ENCODE results near the gene CUX1.

CUX1 gene

DNA sequence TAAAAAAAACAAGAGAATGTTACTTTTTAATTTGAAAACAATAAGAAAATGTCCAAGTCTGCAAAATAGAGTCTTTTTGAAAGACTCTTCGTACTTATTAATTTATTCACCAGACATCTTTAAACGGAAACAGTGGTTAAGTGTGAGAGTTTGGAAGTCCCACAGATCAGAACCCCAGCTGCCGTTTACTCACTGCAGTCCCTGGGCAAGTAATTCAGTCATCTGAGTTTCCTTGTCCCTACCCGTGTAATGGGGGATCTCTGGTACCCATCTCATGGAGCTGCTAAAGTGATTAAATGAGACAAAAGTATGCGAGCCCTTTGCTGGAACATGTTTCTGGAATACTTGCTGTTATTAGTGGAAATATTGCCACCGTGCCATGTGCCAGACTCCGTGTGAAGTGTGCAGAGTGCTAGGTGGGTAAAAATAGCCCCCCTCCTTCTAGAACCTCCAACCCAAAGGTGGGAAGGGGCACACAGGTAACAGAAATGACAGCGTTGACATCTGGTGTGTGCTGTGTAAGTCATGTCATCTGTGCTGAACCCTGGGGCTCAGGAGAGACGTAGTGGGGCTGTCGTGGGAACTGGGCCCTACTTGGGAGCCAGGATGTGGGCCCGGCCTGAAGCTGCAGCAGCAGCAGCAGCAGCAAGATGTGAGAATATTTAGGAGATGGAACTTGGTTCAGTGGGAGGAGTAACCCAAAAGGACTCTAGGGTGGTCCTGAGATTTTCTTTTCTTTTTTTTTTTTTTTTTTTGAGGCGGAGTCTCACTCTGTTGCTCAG, 140.5 kb downstream of the CUX1 start:
- TF ChIP-seq, protein P1, sequence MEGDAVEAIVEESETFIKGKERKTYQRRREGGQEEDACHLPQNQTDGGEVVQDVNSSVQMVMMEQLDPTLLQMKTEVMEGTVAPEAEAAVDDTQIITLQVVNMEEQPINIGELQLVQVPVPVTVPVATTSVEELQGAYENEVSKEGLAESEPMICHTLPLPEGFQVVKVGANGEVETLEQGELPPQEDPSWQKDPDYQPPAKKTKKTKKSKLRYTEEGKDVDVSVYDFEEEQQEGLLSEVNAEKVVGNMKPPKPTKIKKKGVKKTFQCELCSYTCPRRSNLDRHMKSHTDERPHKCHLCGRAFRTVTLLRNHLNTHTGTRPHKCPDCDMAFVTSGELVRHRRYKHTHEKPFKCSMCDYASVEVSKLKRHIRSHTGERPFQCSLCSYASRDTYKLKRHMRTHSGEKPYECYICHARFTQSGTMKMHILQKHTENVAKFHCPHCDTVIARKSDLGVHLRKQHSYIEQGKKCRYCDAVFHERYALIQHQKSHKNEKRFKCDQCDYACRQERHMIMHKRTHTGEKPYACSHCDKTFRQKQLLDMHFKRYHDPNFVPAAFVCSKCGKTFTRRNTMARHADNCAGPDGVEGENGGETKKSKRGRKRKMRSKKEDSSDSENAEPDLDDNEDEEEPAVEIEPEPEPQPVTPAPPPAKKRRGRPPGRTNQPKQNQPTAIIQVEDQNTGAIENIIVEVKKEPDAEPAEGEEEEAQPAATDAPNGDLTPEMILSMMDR (IDR thresholded peaks at IDR 0.05; ENCODE audit: borderline replicate concordance, insufficient read depth, low read depth, low read length): no peak
- H3K4me3 ChIP-seq (ENCODE audit: low read depth, low read length): no peak overlapping the region

DNA sequence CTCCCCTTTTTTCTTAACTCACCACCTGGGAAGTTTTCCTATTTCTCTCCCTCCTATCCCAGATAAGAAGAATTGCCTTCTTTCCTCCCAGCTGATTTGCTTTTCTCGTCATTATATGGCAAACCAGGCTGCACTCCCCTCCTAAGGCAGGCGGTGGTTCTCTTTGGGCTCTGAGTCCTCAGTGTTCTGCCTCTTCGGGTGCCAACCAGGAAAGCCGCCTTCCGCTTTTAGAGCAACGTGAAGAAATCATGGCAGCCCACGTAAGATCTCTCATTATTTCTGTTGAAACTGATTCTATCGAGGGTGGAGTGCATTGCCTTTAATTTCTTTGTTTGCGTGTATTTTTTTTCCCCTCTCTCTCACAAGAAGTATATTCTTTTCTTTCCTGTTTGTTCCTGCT, 141.9 kb downstream of the CUX1 start:
- H3K4me3 ChIP-seq (ENCODE audit: low read depth, low read length): no peak overlapping the region
- TF ChIP-seq, protein P1 (IDR thresholded peaks at IDR 0.05; ENCODE audit: borderline replicate concordance, insufficient read depth, low read depth, low read length): no peak

DNA sequence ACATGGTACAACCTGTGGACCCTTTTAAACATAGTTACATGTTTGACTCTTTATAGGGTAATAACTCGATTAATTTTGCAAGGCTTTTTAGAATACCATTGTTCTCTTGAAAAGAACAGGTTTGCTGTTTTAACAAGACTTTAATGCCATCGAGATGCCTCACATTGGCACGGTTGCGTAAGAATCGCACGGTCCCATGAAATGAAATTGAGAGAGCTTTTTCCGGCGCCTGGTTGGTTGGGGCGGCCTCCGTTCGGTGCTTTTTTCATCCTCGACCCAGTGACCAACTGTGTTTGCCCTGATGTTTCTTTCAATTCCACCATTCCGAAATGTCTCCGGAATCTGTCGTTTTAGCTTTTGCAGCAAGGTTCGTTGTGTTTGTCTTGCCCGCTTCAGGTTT, 142.4 kb downstream of the CUX1 start:
- H3K4me3 ChIP-seq (ENCODE audit: low read depth, low read length): no peak overlapping the region

DNA sequence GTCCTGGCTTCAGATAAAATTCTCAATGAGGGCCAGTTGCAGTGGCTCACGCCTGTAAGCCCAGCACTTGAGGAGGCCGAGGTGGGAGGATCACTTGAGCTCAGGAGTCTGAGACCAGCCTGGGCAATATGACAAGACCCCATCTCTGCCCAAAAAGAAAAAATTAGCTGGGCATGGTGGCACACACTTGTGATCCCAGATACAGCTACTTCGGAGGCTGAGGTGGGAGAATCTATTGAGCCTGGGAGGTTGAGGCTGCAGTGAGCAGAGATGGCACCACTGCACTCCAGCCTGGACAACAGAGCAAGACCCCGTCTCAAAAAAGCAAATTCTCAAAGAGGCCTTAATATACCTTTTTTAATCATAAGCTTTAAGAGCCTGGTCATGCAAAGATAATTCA, 142.9 kb downstream of the CUX1 start:
- H3K4me3 ChIP-seq (ENCODE audit: low read depth, low read length): no peak overlapping the region
- TF ChIP-seq, protein P1 (IDR thresholded peaks at IDR 0.05; ENCODE audit: borderline replicate concordance, insufficient read depth, low read depth, low read length): no peak

More for the DNA sequence above, 142.4 kb downstream of the CUX1 start:
- TF ChIP-seq, protein P1 (IDR thresholded peaks at IDR 0.05; ENCODE audit: borderline replicate concordance, insufficient read depth, low read depth, low read length): no peak

DNA sequence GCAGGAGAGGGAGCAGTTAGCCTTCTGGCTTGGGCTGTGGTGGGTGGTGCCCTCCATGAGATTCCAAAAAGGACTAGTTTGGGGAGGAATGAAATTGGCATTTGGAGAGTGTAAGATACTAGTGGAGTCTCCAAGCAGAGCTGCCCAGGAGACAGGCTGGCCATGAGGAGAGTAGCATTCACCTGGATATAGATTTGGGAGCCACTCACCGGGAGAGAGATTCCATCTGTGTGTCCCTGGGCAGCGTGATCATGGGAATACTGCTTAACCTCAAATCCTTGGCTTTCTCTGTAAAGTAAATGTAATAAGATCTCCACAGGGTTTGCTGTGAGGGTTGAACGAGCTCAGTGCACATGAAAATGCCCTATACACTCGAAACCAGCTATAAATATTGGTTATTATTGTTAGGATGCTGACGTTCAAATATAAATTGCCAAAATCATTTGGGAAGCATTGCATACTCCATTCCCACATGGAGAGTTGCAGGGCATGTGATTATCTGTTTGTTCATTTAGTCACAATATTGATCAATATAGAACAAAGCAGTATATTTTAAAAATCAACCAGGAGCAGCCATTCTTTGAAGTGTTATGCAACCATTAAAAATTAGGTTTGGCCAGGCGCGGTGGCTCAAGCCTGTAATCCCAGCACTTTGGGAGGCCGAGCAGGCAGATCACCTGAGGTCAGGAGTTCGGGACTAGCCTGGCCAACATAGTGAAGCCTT, 143.7 kb downstream of the CUX1 start:
- H3K4me3 ChIP-seq (ENCODE audit: low read depth, low read length): no peak overlapping the region
- TF ChIP-seq, protein P1 (IDR thresholded peaks at IDR 0.05; ENCODE audit: borderline replicate concordance, insufficient read depth, low read depth, low read length): no peak

DNA sequence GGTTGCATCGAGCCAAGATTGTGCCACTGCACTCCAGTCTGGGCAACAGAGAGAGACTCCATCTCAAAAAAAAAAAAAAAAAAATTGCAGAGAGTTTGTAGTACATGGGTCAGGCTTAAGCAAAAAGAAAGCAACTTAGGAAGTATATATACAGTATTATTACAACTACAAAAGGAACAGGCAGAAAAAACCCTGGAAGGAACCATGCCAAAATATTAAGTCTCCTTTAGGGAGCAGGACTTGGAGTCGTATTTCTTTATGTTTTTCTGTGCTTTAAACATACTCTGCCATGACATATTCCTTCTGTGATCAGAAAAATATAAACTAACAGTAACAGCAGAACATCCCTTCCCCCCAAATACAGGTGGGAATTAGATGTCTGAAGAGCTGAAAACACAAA, 144.4 kb downstream of the CUX1 start:
- TF ChIP-seq, protein P1 (IDR thresholded peaks at IDR 0.05; ENCODE audit: borderline replicate concordance, insufficient read depth, low read depth, low read length): no peak
- H3K4me3 ChIP-seq (ENCODE audit: low read depth, low read length): no peak overlapping the region

DNA sequence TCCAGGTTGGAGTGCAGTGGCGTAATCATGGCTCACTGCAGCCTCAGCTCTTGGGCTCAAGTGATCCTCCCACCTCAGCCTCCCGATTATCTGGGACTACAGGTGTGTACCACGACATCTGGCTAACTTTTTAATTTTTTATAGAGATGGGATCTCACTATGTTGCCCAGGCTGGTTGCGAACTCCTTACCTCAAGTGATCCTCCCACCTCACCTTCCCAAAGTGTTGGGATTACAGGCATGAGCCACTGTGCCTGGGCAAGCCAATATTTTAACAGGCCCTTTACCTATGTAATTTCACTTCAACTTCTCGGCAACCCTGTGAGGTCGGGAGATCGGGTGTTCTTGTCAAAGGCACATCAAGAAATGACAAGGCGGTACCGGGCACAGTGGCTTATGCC, 146.3 kb downstream of the CUX1 start:
- H3K4me3 ChIP-seq (ENCODE audit: low read depth, low read length): no peak overlapping the region
- TF ChIP-seq, protein P1 (IDR thresholded peaks at IDR 0.05; ENCODE audit: borderline replicate concordance, insufficient read depth, low read depth, low read length): no peak
